ENCODE data around the gene LDLRAD4.

LDLRAD4 gene

DNA sequence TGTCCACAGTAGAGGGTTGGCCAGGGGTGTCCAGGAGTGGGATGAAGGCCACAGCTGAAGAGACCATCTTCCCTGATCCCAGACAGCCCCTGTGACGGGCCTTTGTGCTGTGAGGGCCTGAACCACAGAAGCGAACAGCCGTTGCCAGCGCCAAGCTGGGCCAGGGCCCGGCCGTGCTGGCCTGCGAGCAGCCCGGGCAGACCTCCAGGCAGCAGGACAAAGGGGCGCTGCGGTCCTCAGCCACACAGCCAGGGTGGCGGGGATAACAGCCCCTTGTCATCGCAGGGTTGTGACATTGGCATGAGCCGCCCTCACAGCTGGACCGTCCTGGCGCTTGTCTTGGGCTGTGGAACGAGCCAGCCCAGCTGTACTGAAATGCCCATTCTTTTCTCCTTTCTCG lies 346.7 kb downstream of the LDLRAD4 start:
- DNase-seq, result no peak

DNA sequence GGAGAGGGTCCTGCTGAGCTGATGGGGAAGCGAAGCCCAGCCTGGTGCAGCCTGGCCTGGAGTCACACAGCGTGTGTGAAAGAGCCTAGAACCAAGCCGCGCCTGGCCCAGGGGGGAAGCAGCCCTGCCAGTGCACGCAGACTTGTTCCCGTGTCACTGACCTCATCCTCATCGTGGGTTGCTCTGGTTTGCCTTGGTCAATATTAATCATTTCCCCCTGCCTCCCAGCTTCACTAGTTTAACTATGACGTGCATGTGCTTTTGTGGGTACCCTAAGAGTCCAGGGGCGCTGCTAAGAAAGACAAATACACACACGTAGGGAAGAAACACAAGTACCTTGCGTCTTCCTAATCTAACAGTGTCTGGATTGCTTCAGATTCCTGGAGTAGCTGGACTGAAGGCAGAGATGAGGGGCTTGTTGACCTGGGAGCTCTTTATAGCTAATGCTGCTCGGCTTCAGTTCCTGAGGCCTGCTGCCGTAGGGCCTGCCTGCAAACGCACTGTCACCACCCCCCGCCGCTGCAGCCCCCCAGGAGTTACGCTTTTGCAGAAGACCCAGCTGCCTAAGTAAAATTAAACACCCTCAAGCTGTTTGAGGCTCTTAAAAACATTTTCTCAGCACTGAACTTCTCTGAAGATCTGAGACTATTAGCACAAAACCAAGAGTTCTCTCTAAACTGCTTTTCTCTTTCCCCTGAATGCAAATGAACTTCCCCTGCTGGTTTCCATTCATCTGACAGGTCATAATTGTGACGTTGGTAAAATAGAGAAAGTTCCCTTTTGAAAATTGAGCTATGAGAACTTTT lies 348.6 kb downstream of the LDLRAD4 start:
- DNase-seq, result no peak

DNA sequence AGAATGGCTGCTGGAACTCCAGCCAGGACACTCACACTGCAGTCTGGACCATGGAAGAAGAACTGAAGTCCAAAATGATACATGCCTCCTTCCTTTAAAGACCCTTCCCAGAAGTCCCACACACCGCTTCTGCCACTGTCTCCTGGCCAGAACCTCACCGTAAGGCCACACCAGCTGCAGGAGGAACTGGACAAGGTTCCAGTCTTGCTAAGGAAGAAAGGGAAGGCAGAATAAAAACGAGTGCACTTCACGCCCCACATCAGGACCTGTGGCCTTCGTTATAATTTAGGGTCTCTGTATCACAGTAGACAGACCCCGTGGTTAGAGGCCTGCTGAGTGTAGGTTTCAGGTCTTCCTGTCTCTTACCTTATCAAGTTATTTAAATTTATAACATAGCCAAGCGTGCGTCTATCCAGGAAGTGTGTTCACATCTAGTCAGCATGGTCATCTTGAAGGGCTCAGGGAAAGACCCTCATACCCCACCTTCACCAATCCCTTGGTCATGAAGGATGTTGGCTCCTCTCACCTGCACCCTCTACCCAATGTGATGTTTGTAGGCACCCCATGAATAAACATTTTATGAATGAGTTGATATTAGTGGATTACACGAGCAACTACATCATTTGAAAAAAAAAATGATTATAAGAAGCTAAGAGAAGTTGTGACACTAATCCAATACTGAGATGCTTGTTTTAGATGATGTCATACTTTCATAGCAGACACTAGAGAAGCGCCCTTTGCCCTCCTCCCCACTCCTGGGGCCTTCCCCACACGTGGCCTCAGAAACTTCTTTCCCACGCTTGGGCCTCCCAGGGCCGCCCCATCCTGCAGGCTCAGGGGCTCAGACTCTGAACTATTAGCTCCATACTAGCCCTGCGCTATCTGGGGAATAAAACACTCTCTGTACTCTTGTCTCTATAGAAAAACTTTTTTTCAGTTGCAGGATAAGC lies 350.2 kb downstream of the LDLRAD4 start:
- no peak for DNase-seq

DNA sequence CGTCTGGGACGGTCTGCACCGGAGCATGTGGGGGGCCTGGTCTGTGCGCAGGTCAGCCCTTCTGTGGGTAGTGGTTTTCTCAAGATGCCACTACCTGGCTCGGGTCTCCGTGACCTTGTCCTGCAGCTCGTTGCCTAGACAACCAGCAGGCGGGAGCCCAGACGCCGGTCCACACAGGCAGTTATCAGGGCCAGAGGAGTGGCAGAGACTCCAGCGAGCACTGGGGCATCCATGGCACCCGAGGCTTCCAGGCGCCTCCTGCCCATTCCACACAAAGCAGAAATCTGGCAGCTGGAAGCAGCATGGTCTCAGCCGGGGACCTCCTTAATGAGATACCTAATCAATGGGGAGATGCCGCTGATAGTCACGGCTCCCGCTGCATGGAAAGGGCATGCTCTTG lies 351.7 kb downstream of the LDLRAD4 start:
- DNase-seq, result no peak

DNA sequence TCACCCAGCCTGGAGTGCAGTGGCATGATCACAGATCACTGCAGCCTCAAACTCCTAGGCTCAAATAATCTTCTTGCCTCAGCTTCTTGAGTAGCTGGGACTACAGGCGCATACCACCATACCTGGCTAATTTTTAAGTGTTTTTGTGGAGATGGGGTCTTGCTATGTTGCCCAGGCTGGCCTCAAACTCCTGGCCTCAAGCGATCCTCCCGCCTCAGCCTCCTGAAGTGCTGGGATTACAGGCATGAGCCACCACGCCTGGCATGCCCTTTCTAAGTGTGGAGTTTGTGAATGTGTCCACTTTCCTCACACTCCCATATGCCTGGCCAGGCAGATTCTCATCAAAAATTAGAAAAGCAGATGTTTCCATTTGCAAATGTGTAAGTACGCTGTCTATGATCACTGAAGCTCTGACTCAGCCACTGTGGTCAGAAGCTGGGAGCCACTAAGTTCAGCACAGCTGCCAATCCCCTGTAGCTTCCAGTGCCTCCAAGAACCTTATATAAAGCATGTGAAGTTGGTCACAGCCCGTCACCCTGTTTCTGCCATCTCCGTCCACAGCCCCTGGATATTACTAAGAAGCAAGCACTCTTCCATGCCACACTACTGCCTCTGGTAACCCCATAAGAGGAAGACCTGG lies 352.4 kb downstream of the LDLRAD4 start:
- DNase-seq, result no peak

DNA sequence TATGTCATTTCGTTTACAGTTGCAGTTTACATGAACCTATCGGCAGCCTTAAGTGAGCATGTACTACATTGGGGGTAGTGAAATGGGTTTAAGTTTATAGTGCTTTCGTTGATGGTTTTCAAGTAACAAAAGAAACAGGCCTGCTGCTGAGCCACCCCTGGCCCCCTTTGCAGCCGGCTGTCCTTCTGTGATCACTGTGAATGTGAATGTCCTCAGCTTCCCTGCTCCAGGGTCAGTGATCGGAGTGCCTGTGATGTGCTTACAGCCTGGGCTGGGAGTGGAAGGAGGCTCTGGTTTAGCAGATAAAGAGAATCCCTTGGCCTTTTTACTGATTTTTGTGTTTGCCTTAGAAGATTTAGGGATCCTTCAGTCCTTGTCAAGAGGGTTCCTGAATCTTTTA lies 353.6 kb downstream of the LDLRAD4 start:
- no peak for DNase-seq

DNA sequence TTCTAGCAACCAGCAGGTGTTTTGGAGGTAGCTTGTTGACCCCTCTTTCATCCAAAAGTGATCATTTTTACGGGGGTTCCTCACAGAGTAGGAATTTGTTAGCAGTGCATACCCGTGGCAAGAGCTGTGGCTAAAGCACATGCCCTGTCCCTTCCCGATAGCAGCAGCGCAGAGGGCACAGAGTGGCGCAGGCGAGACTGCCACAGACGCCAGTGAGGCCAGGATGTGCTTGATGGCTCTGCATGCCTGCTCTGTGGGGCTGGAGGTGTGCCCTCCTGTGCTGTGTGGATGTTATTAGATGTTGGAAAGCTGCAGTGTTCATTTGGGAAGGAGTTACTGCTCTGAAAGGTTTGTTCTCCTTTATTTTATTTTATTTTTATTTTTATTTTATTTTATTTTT lies 354.2 kb downstream of the LDLRAD4 start:
- DNase-seq, result no peak

DNA sequence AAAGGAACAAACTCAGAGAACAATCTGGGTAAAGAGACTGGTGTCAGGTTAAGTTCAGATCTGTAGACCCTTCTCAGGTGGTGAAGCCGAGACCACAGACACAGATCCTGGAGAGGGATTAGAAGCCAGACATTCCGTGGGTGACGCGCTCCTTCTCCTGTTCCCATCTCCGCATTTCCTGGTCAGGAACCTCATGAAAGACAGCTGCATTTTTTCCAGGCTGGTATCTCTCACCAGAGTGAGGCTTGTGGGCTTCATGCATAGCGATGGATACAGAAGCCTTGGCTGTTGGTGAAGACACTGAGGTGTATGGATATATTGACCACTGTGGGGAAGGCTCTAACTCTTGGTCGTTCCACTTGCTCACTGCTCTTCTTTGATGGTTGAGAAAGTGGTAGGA lies 355.2 kb downstream of the LDLRAD4 start:
- DNase-seq, result no peak

DNA sequence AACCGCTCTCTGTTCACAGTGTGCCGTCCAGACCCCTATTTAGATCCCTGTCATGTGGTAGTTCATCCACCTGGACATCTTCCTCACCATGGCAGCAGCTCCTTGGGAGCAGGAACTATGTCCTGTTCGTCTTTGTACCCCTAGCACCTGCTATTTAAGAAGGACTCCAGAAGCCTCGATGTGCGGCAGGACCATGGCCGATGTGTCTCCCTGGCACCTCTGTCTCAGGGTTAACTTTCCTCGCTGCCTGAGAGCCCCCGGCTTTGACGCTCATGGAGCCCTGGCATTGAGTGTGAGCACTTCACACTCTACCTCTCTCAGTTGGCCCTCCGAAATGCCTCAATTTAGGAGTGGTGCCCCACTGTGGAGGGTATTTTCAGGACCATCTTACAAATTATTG lies 355.8 kb downstream of the LDLRAD4 start:
- DNase-seq, result no peak

DNA sequence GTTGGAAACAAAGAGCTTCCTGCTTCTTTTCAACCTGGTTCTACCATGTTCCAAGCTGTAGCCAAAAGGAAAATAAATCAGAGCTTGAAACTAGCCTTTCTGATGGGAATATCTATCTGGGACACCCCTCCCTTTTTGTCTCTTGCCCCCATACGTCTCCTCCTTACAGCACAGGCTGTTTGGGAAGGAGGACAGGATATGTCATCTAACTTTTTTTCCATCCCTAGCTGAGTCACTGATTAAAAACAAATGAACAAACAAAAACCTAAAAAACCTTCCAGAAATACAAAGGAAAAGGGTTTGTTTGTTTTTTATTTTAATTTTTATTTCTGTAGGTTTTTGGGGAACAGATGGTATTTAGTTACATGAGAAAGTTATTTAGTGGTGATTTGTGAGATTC lies 356.2 kb downstream of the LDLRAD4 start:
- DNase-seq, result no peak

DNA sequence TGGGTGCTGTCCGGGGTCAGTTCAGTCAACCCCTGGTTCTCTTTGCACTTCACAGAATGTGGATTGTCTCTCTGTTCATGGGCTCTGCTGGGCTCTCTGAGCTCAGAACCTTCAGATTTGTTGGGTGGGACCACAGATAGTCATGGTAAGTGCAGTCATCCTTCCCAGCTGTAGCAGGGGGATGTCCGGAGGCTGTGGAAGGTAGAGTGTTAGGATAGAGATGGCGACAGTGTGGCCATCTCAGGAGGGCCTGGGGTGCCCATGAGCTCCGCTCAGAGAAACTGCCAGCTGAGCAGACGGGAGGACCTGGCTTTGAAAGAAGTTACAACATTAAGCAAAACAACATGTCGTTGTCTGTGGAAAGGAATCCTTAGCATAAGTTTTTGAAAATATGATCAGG lies 358.0 kb downstream of the LDLRAD4 start:
- DNase-seq, result no peak

DNA sequence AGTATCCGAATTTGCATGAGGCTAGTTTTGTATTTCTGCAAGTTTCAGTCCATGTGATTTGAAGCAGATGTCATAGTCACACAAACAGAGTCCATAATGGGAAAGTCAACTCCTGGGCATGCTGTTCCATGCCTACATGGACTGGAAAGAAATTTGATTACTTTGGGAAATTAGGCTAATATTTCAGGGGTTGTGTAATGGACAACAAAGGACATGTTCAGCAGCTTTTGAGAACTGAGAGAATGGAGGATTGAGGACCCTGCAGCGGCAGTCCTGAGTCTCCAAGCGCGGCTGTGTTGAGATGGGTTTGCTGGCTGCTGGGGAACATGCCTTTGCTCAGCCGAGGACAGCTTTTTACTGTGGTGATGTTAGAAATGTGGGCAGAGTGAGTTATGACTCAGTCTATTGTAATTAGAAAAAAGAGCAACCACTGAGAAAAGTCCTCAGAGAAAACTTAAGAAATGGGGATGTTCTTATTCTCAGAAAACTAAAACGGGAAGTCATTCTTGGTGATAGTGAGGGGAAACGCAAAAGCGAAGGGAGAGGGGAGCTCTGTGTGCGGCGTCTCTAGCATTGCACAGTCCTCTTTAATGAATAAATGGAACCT lies 358.6 kb downstream of the LDLRAD4 start:
- DNase-seq, result no peak

DNA sequence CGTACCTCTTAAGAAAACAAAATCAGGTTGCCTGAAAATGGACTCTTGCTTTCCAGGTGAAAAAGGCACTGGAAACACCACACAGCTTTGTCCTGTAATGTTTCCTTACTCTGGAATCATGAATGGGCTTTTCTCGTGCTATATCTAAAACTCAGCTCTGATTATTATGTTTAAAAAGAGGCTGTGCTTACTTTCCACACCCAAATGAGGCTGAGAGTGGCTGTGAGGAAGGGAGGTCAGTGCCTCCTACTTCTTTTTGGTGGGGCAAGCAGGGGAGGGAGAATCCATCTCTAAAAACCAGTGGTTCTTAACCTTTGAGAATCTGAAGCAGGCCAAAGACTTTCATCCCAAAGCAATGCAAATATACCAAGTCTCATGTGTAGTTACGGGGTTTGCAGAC lies 359.2 kb downstream of the LDLRAD4 start:
- DNase-seq, result no peak

DNA sequence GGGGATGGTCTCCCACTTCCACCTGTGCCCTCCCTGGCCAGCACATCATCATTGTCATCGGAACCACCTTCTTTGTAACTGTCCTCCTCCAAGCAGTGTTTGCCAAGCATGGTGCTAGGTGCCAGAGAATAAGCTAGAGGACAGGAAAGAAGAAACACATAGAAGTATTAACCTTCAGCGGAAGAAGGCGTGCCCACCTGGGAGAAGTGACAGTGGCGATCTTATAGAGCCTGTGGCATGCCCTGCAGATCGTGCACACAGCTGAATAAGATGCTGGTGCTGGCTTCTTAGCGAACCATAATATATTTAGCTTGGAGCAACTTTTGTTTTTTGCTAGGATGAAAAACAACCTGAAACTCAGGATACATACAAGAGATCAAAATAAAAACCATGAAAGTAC lies 359.8 kb downstream of the LDLRAD4 start:
- no peak for DNase-seq

DNA sequence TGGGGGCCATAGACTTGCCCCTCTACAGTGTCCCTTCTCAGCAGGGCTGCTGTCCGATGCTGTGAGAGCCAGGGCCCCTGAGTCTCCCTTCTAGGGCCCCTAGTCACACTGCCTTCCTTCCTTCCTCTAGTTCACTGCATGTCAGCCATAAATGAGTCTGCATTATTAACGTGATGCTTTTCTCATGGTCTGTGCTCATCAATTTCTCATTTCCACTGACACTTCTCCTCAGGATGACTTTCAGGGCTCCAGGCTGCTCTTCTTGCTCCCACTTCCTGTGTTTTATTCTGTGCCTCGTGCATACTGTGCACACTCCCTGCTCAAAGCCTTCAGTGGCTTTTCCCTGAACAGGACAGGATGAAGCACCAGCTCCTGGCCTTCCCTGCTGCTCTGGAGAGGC lies 361.3 kb downstream of the LDLRAD4 start:
- DNase-seq, result no peak

DNA sequence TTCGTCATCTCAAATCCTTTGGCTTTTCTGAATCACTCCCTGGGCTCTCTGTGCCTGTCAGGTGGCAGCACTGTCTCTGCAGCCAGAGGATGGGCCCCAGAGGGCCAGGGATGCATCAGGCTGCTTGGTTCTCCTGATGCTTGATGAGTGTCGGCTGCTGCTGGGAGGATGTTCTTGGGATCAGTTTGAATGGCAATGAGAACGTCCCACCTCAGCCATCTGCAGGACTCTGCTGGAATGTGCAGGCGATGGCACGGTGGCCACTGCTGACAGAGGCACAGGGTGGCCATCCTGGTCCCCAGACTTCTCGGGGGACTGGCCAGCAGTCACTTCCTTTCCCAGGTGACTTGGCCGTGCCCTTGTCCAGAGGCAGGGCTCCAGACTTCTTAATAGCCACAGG lies 361.8 kb downstream of the LDLRAD4 start:
- DNase-seq, result no peak

DNA sequence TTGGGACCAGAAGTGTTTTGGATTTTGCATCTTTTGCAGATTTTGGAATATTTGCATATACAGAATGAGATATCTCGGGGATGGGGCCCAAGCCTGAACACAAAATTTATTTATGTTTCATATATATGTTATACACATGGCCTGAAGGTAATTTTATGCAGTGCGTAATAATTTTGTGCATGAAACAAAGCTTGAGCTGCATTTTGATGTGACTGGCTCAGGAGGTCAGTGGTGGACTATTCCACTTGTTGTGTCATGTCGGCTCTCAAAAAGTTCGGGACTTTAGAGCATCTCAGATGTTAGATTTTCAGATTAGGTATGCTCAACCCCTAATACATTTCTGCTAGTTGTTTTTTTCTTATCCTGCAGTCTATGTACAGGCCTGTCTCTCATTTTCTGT lies 362.4 kb downstream of the LDLRAD4 start:
- DNase-seq, result no peak

DNA sequence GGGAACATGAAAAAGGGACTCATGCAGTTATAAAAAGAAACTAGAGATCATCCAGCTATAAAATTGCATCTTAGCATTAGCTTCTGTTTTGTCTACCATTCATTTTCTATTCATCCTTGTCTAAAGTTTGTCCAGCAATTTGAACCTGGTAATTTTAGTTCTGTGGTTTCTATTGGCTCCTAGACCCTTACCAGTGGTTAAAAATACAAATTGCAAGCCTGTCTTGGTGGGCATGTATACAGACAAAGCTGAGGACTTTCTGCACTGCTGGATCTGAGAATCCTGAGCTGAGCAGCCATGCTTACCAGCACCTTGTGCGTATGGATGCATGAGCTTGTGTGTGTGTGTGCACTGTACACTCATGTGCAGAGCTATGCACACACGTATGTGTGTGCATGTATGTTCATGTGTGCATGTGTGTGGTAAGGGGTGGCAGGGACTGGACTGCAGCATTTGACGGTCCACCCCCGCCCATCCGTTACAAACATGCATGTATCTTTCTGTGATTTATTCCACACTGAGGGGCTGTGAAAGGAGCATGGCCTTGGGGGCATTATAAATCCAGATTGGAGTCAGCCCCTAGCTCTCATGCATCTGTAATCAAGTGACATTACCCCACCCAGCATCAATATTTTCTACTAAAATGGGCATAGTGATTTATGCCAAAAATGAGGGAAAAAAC lies 363.1 kb downstream of the LDLRAD4 start:
- DNase-seq, result no peak

DNA sequence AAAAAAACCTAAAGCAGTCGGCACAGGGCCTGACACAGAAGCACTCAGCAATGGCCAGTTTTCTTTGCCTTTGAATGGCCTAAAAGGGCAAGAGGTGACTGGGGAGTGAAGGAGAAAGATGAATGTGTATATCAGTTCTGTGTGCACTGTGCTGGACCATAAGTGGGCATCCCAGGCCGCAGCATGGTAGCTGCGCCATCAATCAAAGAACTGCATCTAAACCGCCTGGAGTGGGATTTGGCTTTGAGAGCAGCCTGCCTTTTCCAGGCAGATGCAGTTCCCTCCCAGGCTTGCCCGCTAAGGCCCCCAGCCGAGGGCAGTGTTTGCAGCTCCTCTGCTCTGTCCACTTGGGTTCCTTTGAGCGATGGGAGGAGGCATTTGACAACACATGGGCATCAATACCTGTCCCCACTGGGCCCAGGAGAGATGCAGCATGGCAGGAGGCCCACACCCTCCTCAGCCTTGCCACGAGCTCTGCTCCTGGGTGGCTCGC lies 363.7 kb downstream of the LDLRAD4 start:
- no peak for DNase-seq

DNA sequence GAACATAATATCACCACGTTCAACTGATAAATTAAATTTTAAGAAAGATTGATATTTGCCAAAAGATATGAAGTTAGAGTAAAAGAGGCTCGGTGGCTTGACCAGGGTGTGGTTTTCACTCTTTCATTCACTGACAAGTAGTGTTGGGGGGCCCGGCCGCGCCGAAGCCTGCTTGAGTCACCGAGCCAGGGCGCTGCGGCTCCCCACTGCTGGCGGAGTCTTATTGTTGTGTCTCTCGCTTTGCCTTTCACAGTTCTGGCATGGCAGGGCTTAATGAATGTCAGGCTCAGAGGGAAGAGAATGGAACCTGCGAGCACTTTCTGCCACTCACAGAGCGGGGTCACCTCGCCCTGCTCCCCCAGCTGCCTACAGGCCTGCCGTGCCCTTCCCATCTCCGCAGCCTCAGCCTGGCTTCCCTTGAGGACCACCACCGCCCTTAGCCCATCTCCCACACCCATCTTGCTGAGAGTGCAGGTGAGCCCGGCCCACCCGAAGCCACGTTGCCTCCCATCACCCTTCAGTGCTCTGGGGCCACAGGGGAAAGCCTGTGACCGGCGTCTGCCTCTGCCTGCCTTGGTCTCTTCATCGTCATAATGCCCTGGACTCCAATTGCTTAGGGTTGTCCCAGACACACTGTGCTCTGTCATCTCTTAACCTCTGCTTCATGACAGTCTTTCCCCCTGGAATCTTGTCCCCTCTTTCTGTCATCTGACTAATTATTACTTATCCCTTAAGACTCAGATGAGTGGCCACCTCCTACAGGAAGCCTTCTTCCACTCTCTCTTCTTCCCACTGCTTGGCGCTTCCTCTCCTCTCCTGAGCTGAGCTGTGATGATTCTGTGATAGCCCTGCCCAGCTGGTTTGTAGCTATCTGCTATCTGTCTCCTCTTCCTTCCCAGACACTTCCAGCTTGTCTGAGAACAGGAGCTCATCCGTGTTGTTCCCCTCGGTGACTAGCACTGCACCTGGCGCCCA lies 365.3 kb downstream of the LDLRAD4 start:
- DNase-seq, result no peak

DNA sequence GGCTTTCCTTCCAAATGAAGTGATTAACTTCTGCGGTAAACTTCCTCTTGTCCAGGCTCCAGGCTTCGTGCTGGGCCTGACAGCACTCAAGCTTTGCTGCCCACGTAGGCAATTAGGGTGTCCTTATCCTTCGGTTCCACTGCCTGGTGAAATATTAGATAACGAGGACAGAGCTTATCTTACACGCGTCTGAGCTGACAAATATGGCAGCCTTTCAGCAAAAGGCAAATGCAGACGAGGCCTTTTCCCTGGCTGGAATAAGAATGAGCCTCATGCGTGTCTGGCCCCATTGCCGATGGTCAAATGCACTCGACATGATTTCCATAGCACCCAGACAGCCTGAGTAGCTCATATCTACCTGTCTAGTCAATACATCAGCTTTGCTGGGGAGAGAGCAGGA lies 366.3 kb downstream of the LDLRAD4 start:
- no peak for DNase-seq

All from T1000 (cell line).